HG03196 (cell line): Measurements from ENCODE around the gene ZNF445.
"Not testable (repeated sequence)": the region's sequence is repeated elsewhere in the genome, so short reads cannot be mapped to it uniquely, and the experiment has no call there.

Source experiments
- ATAC-seq: cut with Tn5 transposase; IDR thresholded peaks from one replicate; pipeline ENCODE4 v1.9.1; 2021; ENCODE audit not compliant: unreplicated experiment

ZNF445 gene

DNA sequence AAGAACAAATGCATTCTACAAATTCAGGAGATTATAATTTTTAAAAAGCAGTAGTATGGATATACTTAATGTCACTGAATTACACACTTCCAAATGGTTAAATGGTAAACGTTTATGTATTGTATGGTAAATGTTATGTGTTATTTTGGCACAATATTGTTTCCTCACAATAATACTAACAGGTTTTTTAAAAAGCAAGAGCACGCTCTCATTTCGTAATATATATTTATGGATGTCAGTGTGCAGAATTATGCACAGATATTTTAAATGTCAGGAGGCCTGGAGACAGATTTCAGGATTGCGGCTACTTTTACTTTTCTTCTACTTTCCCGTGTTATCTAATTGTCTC lies 533 bp downstream of the ZNF445 start:
- no peak for ATAC-seq

DNA sequence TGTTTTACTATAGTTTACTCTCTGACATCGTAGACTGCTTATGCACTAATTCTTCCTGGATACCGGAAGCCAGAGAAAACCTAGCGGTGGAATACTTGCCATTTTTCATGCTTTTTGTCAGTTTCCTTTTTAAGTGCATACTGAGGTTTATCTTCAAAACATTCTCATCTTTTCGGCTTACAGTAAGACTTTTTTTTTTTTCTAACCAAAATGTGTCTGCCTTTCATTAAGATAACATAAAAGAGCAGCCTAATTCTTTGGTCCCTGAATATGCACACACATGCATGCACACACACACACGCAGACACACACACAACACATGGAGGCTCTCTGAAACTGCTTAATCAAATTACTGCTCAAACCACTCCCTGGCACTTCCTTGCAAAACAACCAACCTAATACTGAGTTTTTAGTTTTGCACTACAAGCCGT lies 1.3 kb downstream of the ZNF445 start:
- no peak for ATAC-seq

DNA sequence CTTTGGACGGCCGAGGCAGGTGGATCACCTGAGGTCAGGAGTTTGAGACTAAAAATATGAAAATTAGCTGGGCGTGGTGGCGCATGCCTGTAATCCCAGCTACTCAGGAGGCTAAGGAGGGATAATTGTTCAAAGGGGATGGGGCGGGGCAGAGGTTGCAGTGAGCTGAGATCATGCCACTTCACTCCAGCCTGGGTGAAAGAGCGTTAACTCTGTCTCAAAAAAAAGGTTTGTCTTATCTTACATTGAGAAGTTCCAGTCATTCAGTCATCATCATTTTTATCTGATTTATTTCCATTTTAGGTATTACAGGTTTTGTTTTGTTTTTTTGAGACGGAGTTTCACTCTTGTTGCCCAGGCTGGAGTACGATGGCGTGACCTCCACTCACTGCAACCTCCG lies 2.6 kb downstream of the ZNF445 start:
- not testable (repeated sequence) for ATAC-seq

DNA sequence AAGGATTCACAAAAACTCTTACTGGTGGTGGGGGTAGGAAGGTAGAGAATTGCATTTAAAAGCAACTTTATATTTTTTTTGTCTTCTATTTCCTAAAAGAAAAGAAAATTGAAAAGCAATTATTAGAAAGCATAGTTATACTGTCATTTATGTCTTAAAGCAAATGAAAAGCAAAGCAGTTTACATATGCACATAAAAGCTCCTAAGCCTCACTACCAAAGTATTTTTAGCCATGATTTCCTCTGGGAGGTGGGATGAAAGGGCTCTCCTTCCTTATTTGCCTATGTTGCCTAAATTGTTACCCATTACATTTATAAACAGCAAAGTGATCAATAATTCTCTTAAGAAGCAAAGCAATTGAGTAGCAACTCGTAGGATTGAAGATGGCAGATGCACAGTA lies 7.0 kb downstream of the ZNF445 start:
- no peak for ATAC-seq

GRCh38 chr3:44469914-44470313 lies 7.6 kb downstream of the ZNF445 start:
- ATAC-seq: no peak

DNA sequence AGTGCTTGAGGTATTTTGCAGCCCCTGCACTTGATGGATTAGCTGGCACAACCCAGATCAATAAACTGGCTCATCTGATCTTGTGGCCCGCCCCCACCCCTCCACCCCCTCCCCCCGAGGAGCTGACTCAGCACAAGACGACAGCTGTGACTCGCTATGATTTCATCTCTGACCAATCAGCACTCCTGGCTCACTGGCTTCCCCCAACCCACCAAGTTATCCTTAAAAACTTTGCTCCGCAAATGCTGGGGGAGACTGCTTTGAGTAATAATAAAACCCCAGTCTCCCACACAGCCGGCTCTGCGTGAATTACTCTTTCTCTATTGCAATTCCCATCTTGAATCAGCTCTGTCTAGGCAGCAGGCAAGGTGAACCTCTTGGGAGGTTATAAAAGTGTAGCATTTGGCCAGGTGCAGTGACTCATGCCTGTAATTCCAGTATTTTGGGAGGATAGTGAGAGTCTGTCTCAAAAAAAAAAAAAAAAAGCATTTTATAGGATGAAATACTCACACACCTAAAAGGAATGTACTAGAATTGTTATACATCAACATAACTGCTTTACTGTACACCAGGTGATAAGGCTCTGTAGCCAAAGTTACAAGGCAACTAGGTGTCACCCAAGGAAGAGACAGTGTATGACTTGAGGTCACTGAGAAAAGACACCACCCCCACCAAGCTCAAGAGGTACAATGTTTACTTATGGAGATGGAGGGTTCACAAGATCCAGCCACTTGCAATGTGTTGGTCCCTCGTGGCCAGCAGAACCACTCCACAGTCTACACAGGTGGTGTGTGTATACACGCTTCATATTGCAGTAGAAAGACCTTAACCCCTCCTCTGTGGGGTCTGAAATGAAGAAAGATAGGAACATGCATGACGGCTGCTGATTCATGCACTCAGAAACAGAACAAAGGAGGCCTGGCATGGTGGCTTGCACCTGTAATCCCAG lies 8.6 kb downstream of the ZNF445 start:
- no peak for ATAC-seq

GRCh38 chr3:44468099-44468537 lies 9.4 kb downstream of the ZNF445 start:
- ATAC-seq: not testable (repeated sequence)

DNA sequence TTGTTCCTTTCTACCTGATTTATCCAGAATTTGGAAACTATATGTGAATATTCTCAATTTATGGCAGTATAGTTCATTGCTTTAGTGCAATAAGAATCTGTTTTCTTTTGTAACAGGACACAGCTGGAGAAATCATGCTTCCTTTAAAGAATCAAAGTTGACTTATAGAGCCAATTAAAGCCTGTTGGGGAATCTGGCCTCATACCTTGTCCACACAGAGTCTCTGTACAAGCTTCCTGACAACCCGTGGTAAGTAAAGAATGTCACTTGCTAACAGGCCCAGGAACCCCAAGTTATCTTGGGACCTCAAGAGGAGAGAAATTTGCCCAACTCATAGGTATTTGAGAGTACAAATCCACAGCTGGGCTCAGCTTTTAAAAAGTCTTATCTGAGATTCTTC lies 10.2 kb downstream of the ZNF445 start:
- ATAC-seq: no peak

DNA sequence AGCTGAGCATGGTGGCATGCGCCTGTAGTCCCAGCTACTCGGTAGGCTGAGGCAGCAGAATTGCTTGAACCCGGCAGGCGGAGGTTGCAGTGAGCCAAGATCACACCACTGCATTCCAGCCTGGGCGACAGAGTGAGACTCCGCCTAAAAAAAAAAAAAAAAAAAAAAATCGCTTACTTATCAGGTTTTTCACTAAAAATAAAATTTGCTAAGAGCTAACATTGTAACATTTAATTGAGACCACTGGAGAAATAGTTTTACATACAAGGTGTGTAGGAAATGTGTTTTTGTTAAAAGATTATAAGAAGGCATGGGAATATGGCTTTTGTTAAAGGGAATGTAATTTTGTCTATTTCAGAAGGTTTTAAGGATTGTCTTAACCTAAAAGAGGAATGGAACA lies 12.6 kb downstream of the ZNF445 start:
- ATAC-seq: not testable (repeated sequence)

DNA sequence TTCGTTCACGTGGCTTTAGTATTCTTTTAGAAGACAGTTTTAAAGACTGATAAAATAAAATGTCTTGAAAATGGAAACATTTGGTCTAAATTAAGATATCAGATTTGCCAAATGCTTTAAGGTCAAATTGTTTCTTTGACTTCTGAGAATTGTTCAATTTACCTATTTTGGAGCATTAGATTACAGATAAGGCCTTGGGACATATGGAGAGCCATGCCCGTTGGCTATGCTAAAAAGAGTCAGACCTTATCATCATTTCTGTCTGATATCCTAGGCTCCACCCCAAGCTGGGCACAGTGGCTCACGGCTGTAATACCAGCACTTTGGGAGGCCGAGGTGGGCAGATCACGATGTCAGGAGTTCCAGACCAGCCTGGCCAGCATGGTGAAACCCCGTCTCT lies 13.0 kb downstream of the ZNF445 start:
- ATAC-seq: no peak

GRCh38 chr3:44460050-44460449 lies 17.4 kb downstream of the ZNF445 start:
- not testable (repeated sequence) for ATAC-seq

DNA sequence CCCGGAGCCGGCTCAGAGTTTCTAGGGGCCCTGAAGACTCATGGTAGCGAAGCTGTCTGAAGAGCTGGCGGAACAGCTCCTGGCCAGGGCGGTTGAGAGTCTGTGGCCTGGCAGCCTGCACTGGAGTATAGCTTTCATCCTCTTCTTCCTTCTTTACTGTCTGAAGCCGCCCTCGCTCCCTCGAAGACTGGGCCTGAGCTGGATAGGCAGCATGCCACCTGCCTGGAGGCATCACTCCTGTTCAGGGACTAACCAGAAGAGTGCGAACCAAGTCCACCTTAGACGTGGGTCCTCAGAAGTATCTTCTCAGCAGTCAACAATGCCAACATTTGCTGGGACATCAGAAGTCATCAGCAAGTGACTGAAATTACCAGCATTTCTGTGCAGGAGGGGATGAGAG lies 22.2 kb downstream of the ZNF445 start:
- ATAC-seq: no peak

GRCh38 chr3:44454258-44454657 lies 23.2 kb downstream of the ZNF445 start:
- ATAC-seq: no peak

GRCh38 chr3:44451441-44451840 lies 26.0 kb downstream of the ZNF445 start:
- ATAC-seq: no peak

GRCh38 chr3:44446929-44447328 lies 30.5 kb downstream of the ZNF445 start:
- ATAC-seq: no peak

DNA sequence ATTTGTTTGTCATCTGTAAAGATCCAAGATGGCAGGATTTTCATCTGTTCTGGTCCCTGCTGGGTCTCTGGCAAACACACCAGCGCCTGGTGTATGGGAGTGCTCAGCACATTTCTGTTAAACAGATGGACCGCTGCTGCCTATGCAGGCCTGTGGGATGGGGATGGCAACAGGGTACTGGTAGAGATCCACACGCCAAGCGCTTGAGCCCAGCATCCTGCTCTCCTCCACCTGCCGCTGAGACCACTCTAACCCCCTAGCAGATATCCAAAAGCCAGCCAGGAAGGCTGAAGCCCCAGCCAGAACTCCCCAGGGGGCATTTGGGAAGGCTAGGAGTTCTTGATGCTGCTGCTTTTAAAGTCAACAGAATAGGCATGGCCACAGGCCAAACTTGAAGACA lies 31.7 kb downstream of the ZNF445 start:
- no peak for ATAC-seq

- no peak for ATAC-seq
These were observed 32.4 kb downstream of the ZNF445 start for GRCh38 chr3:44444896-44445691.

- ATAC-seq: no peak
These were observed 33.0 kb downstream of the ZNF445 start for GRCh38 chr3:44444437-44444836.

- no peak for ATAC-seq
These were observed 34.7 kb downstream of the ZNF445 start for GRCh38 chr3:44442596-44443309.

GRCh38 chr3:44439499-44440295 lies 37.8 kb downstream of the ZNF445 start:
- ATAC-seq: peak; percentile 91

DNA sequence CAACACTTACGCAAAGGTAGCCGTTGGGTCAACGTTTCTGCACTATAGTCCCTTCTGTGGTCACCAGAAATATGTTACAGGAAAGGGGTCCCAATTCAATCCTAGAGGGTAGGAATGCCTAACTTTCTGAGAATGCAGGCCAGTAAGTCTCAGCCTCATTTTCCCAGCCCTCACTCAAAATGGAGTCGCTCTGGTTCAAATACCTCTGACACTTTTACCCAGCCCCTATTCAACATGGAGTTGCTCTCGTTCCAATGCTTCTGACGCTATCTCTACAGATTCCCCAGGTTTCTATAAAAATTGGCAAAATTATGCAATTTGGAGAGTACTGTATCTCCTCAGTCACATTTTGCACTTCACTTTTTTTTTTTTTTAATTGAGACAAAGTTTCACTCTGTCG lies 39.7 kb downstream of the ZNF445 start:
- ATAC-seq: no peak
